Transverse colon (tissue), 4 donors: Measurements from ENCODE around the gene HPS3. TPM values are rescaled to one million over a fixed set of nuclear protein-coding genes. Genes with fewer than 3 reads are reported as not detected.

ENCODE experiments used
- DNase-seq: peaks from one replicate; pipeline ENCODE4 v3.0.0-alpha.2; 2019
- H3K27ac ChIP-seq, 4 donors: fragments of 200-600 bp; sonication (generic); 2 replicates each; pipeline ENCODE4 v1.5.1; 2016 to 2018; ENCODE audit warnings: inconsistent platforms in 4 of 4
- H3K27me3 ChIP-seq: fragments of 200-600 bp; sonication (generic); 2 replicates; pipeline ENCODE4 v1.5.1; 2017; ENCODE audit warnings: inconsistent platforms
- H3K36me3 ChIP-seq, 4 donors: fragments of 200-600 bp; sonication (generic); 2 replicates each; pipeline ENCODE4 v1.5.1; 2017 to 2019; ENCODE audit warnings: inconsistent platforms in 4 of 4
- H3K4me1 ChIP-seq, 4 donors: fragments of 200-600 bp; sonication (generic); 2 replicates each; pipeline ENCODE4 v1.5.1; 2017 to 2020; ENCODE audit warnings: inconsistent platforms in 4 of 4
- H3K4me3 ChIP-seq, 4 donors: fragments of 200-600 bp; sonication (generic); 1 replicate in 1 of 4; 2 replicates in 3 of 4; pipeline versions ENCODE4 v1.5.1 to v1.6.1; 2017 to 2019; ENCODE audit warnings: inconsistent platforms in 4 of 4
- H3K9me3 ChIP-seq, 2 donors: fragments of 200-600 bp; sonication (generic); 2 replicates each; pipeline ENCODE4 v1.5.1; 2017 to 2019; ENCODE audit warnings: inconsistent platforms in 2 of 2
- EP300 ChIP-seq: sonication (generic); formaldehyde crosslinking; IDR thresholded peaks from one replicate; pipeline ENCODE4 v1.6.1; 2017; ENCODE audit warnings: antibody characterized with exemption, low read depth
- POLR2A ChIP-seq: fragments of 450-650 bp; IDR thresholded peaks from one replicate; pipeline ENCODE4 v1.6.1; 2016; ENCODE audit warnings: antibody characterized with exemption, mild to moderate bottlenecking, moderate library complexity
- POLR2AphosphoS5 ChIP-seq, 3 donors: sonication (generic); formaldehyde crosslinking; IDR thresholded peaks; one replicate each; pipeline ENCODE4 v1.6.1; 2016; ENCODE audit warnings: antibody characterized with exemption in 3 of 3
- WGBS, 2 donors: methylation state at CpG; one replicate each; pipeline ENCODE4 v1.1.5; 2018; ENCODE audit warnings: low coverage in 1 of 2; 5-methylcytosine and 5-hydroxymethylcytosine counted together
- in situ Hi-C, 4 donors: fragments of 200-750 bp; cut with MboI; loops; one replicate each; pipeline versions ENCODE4 v1.15.0 to v1.15.1; 2017; ENCODE audit warnings: low sequenced_read_pairs in 3 of 4, low pct_ligation_motif_present in 1 of 4, low pct_unique_long_range_greater_than_20kb in 1 of 4
- intact Hi-C: fragments of 100-400 bp; cut with DNase I; formaldehyde crosslinking; loops from one replicate; pipeline ENCODE4 v1.15.1; 2023; ENCODE audit warnings: low total_unique reads
- total RNA-seq, 4 donors: library from RNA; depleted of rRNA; stranded (reverse); fragments of >200 nt; gene quantifications; one replicate each; pipeline ENCODE4 v1.1.0, GENCODE V29; 2016
- TF ChIP-seq, protein P1 (sequence below), 5 experiments: fragments of 200-600 bp in 3 of 5; fragments of 450-650 bp in 2 of 5; sonication (generic) in 3 of 5; IDR thresholded peaks; 1 replicate in 2 of 5; 2 replicates in 3 of 5; pipeline ENCODE4 v1.5.1; 2016 to 2017; ENCODE audit warnings: antibody characterized with exemption in 5 of 5, inconsistent platforms in 3 of 5, mild to moderate bottlenecking in 2 of 5, moderate library complexity in 1 of 5

HPS3 gene
- total RNA-seq, 4 donors from 2014 or later, result 10.0 to 20.2 (median 17.9) TPM

DNA sequence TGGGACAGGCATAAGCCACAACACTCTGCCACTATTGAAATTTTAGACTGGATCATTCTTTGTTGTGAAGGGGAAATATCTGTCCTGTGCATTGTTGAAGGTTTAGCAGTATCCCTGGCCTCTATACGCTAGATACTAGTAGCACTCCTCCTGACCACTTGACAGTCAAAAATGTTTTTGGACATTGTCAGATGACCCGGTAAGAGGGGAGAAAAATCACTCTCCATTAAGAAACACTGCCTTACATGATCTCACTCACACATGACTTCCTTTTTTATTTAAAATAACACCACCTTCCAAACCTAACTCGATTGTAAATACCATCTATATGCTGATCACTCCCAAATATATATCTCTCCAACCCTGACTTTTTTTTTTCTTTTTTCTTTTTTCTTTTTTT, 27.8 kb upstream of the HPS3 start:
- WGBS, 2 donors, result 56 to 87% methylated on average over 1 to 3 of the region's 3 CpGs
- H3K9me3 ChIP-seq, result peaks cover 0 to 6% of the 10 kb centered on the region in 2 donors
- H3K27me3 ChIP-seq, result no peaks in the 10 kb centered on the region
- no peaks in the 10 kb centered on the region for H3K36me3 ChIP-seq
- H3K4me1 ChIP-seq, result no peaks in the 10 kb centered on the region
- no peak for DNase-seq
- in situ Hi-C loops, result loop anchor here (25.0 kb wide), 2 partner anchors 139 to 386 kb away; no protein-coding TSS in a partner anchor
- no peak for TF ChIP-seq POLR2AphosphoS5 (IDR thresholded peaks at IDR 0.05)
- no peak for TF ChIP-seq EP300
- TF ChIP-seq POLR2A, result no peak
- TF ChIP-seq, protein P1, sequence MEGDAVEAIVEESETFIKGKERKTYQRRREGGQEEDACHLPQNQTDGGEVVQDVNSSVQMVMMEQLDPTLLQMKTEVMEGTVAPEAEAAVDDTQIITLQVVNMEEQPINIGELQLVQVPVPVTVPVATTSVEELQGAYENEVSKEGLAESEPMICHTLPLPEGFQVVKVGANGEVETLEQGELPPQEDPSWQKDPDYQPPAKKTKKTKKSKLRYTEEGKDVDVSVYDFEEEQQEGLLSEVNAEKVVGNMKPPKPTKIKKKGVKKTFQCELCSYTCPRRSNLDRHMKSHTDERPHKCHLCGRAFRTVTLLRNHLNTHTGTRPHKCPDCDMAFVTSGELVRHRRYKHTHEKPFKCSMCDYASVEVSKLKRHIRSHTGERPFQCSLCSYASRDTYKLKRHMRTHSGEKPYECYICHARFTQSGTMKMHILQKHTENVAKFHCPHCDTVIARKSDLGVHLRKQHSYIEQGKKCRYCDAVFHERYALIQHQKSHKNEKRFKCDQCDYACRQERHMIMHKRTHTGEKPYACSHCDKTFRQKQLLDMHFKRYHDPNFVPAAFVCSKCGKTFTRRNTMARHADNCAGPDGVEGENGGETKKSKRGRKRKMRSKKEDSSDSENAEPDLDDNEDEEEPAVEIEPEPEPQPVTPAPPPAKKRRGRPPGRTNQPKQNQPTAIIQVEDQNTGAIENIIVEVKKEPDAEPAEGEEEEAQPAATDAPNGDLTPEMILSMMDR (IDR thresholded peaks at IDR 0.05), result no peak
- no peak overlapping the region for H3K27ac ChIP-seq
- intact Hi-C loops, result no loop called here
- no peak overlapping the region for H3K4me3 ChIP-seq

GRCh38 chr3:149104484-149104883, 25.0 kb upstream of the HPS3 start:
- Histone ChIP-seq H3K27ac (no peak overlapping the region), H3K4me1 (no peaks in the 10 kb centered on the region), H3K9me3 (peaks cover 0 to 6% of the 10 kb centered on the region in 2 donors), H3K27me3 (no peaks in the 10 kb centered on the region), H3K36me3 (no peaks in the 10 kb centered on the region), H3K4me3 (no peak overlapping the region)
- in situ Hi-C loops, result loop anchor here (25.0 kb wide), 2 partner anchors 142 to 383 kb away; no protein-coding TSS in a partner anchor
- 87 to 94% methylated on average over 3 of the region's 3 CpGs for WGBS, 2 donors
- intact Hi-C loops, result no loop called here
- no peak for DNase-seq
- TF ChIP-seq POLR2AphosphoS5 (IDR thresholded peaks at IDR 0.05), result no peak
- no peak for TF ChIP-seq EP300
- TF ChIP-seq, protein P1 (IDR thresholded peaks at IDR 0.05), result no peak
- no peak for TF ChIP-seq POLR2A

DNA sequence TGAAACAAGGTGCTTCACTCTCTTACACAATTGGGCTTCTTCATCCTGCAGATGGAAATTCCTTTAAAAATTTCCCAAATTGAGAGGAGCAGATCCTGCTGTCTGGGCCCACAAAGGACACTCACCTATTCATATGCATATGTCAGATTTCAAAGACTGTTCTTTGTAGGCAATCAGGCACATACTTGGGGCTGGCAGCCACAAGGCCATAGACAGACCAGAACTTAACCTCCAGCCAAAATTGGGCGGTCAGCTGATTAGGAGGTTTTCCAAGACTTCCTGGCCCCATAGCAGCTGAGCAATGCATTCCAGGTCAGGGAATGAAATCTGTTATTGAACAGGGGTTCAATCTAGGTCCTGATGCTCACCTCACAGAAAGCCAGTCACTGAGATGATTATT, 15.0 kb upstream of the HPS3 start:
- H3K36me3 ChIP-seq, result no peaks in the 10 kb centered on the region
- no peaks in the 10 kb centered on the region for H3K9me3 ChIP-seq
- intact Hi-C loops (no loop called here), in situ Hi-C loops (loop anchor here (25.0 kb wide), 2 partner anchors 152 to 373 kb away; no protein-coding TSS in a partner anchor)
- H3K27me3 ChIP-seq, result no peaks in the 10 kb centered on the region
- no peak overlapping the region for H3K4me3 ChIP-seq
- no peaks in the 10 kb centered on the region for H3K4me1 ChIP-seq
- WGBS, 2 donors, result 78% methylated on average over 1 of the region's 1 CpG; no CpG with 5 or more reads in 1 of the 2 donors
- TF ChIP-seq, protein P1 (IDR thresholded peaks at IDR 0.05), result no peak
- TF ChIP-seq EP300 (no peak), POLR2A (no peak), POLR2AphosphoS5 (IDR thresholded peaks at IDR 0.05) (no peak)
- no peak overlapping the region for H3K27ac ChIP-seq
- no peak for DNase-seq

GRCh38 chr3:149115114-149115513, 14.3 kb upstream of the HPS3 start:
- no peaks in the 10 kb centered on the region for H3K9me3 ChIP-seq

More at GRCh38 chr3:149115114-149115513, 14.3 kb upstream of the HPS3 start:
- in situ Hi-C loops (loop anchor here (5.0 to 25.0 kb wide), 4 partner anchors 153 to 372 kb away; no protein-coding TSS in a partner anchor), intact Hi-C loops (no loop called here)
- Histone ChIP-seq H3K27ac (no peak overlapping the region), H3K36me3 (no peaks in the 10 kb centered on the region), H3K4me1 (no peaks in the 10 kb centered on the region), H3K4me3 (no peak overlapping the region), H3K27me3 (no peaks in the 10 kb centered on the region)
- TF ChIP-seq EP300 (no peak), POLR2AphosphoS5 (IDR thresholded peaks at IDR 0.05) (no peak), POLR2A (no peak)
- TF ChIP-seq, protein P1 (IDR thresholded peaks at IDR 0.05), result no peak
- DNase-seq, result no peak
- WGBS, 2 donors, result 60 to 74% methylated on average over 1 to 5 of the region's 5 CpGs
